ENCODE measurements around the gene TCAP. TPM values are rescaled to one million over a fixed set of nuclear protein-coding genes. Genes with fewer than 3 reads are reported as not detected.

TCAP gene
- polyA plus RNA-seq, 3 donors, result 1.3 TPM; not detected in 2

DNA sequence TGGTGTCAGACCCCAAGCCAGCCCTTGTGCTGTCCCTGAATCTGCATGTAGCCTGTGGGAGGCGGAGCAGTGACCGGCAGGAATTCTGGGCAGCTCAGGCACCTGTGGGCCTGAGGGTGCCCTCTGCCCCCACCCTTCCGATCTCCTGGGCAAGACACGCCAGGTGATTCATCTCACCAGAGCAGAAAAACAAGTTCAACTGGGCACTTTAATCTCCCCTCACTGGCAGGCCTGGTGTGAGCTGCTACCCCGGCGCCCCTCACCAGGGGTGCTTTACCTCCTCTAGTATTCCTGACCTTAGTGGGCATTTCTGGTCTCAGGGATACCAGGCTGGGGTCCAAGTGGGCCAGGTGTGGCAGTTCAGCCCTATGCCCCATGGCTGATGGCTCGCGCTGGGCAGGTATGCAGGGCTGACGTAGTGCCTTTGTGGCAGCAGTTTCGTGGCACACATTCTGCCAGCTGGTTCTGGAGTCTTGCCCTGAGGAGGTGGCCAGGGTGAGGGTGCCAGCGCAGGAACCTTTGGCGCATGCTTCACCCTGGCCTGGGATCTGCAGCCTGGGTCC is 40.7 kb downstream of the TCAP start:
- TF ChIP-seq, protein P1, sequence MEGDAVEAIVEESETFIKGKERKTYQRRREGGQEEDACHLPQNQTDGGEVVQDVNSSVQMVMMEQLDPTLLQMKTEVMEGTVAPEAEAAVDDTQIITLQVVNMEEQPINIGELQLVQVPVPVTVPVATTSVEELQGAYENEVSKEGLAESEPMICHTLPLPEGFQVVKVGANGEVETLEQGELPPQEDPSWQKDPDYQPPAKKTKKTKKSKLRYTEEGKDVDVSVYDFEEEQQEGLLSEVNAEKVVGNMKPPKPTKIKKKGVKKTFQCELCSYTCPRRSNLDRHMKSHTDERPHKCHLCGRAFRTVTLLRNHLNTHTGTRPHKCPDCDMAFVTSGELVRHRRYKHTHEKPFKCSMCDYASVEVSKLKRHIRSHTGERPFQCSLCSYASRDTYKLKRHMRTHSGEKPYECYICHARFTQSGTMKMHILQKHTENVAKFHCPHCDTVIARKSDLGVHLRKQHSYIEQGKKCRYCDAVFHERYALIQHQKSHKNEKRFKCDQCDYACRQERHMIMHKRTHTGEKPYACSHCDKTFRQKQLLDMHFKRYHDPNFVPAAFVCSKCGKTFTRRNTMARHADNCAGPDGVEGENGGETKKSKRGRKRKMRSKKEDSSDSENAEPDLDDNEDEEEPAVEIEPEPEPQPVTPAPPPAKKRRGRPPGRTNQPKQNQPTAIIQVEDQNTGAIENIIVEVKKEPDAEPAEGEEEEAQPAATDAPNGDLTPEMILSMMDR (IDR thresholded peaks at IDR 0.05), result no peak
- H3K4me1 ChIP-seq (ENCODE audit: control insufficient read depth in 1 of 2, insufficient read depth in 2 of 2, low read length in 2 of 2), result no peaks in the 10 kb centered on the region
- Mint-ChIP-seq H3K27ac (no peak overlapping the region), H3K9me3 (peaks cover 0 to 4% (median 0%) of the 10 kb centered on the region in 7 donors), H3K36me3 (peaks cover 0 to 2% of the 10 kb centered on the region in 2 donors), H3K27me3 (ENCODE audit: low read depth in 3 of 3) (peaks cover 17 to 25% (median 19%) of the 10 kb centered on the region in 3 donors), H3K4me3 (no peak overlapping the region), H3K4me1 (no peaks in the 10 kb centered on the region)
- no peak overlapping the region for H2AFZ ChIP-seq (ENCODE audit: insufficient read depth, low read depth, low read length, poor library complexity, severe bottlenecking)
- 97% methylated on average over 12 of the region's 12 CpGs for WGBS (ENCODE audit: insufficient coverage)
- no peak overlapping the region for H3K9ac ChIP-seq (ENCODE audit: insufficient read depth, low read length, poor library complexity, severe bottlenecking)
- H3K4me3 ChIP-seq (replicated peaks in 1 of 3; ENCODE audit: low read depth in 2 of 3, low read length in 3 of 3), result no peak overlapping the region
- H3K4me2 ChIP-seq (replicated peaks; ENCODE audit: extremely low read depth, low read length, poor library complexity, severe bottlenecking), result no peak overlapping the region
- no peak overlapping the region for H3K27ac ChIP-seq (ENCODE audit: low read depth in 1 of 2, low read length in 2 of 2)
- no peak for DNase-seq
- no peaks in the 10 kb centered on the region for H3K36me3 ChIP-seq (replicated peaks in 1 of 2; ENCODE audit: control insufficient read depth in 1 of 2, insufficient read depth in 2 of 2, low read length in 2 of 2)
- intact Hi-C loops (cut with micrococcal nuclease), result no loop called here
- H3K9me3 ChIP-seq (replicated peaks in 1 of 2; ENCODE audit: control insufficient read depth in 1 of 2, insufficient read depth in 1 of 2, low read length in 2 of 2), result peaks cover 0 to 9% of the 10 kb centered on the region in 2 donors
- H4K20me1 ChIP-seq (ENCODE audit: insufficient read depth, low read length), result no peaks in the 10 kb centered on the region
- peaks cover 11 to 21% of the 10 kb centered on the region in 2 donors for H3K27me3 ChIP-seq (ENCODE audit: control insufficient read depth in 2 of 2, insufficient read depth in 2 of 2, low read length in 2 of 2)
- H3K79me2 ChIP-seq (ENCODE audit: insufficient read depth, low read length), result no peaks in the 10 kb centered on the region

DNA sequence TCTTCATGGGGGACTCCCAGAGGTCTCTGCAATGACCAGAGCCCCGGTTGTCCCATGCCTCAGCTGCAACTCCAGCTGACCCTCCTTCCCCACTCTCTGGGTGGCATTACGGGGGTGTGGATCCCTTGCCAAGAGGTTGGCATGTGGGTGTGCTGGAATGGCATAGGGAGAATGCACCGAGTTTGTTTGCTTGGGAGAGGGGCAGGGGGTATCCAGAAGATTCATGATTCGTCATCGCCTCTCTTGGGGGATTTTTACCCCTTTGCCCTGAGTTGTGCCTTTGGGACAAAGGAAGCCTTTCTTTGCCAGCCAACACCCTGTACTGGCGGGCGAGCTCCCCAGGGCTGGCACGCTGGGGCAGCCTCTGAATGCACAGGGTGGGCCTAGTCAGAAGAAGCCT is 41.2 kb downstream of the TCAP start:
- Histone ChIP-seq H3K4me2 (replicated peaks; ENCODE audit: extremely low read depth, low read length, poor library complexity, severe bottlenecking) (no peak overlapping the region), H4K20me1 (ENCODE audit: insufficient read depth, low read length) (no peaks in the 10 kb centered on the region), H3K4me3 (replicated peaks in 1 of 3; ENCODE audit: low read depth in 2 of 3, low read length in 3 of 3) (no peak overlapping the region), H3K27me3 (ENCODE audit: control insufficient read depth in 2 of 2, insufficient read depth in 2 of 2, low read length in 2 of 2) (peaks cover 6 to 16% of the 10 kb centered on the region in 2 donors), H3K36me3 (replicated peaks in 1 of 2; ENCODE audit: control insufficient read depth in 1 of 2, insufficient read depth in 2 of 2, low read length in 2 of 2) (no peaks in the 10 kb centered on the region), H3K9ac (ENCODE audit: insufficient read depth, low read length, poor library complexity, severe bottlenecking) (no peak overlapping the region), H2AFZ (ENCODE audit: insufficient read depth, low read depth, low read length, poor library complexity, severe bottlenecking) (no peak overlapping the region), H3K4me1 (ENCODE audit: control insufficient read depth in 1 of 2, insufficient read depth in 2 of 2, low read length in 2 of 2) (no peaks in the 10 kb centered on the region), H3K27ac (ENCODE audit: low read depth in 1 of 2, low read length in 2 of 2) (no peak overlapping the region), H3K79me2 (ENCODE audit: insufficient read depth, low read length) (no peaks in the 10 kb centered on the region), H3K9me3 (replicated peaks in 1 of 2; ENCODE audit: control insufficient read depth in 1 of 2, insufficient read depth in 1 of 2, low read length in 2 of 2) (peaks cover 0 to 4% of the 10 kb centered on the region in 2 donors)
- TF ChIP-seq, protein P1 (IDR thresholded peaks at IDR 0.05), result no peak
- peaks cover 0 to 4% (median 0%) of the 10 kb centered on the region in 7 donors for H3K9me3 Mint-ChIP-seq
- WGBS (ENCODE audit: insufficient coverage), result 98% methylated on average over 7 of the region's 8 CpGs
- H3K27me3 Mint-ChIP-seq (ENCODE audit: low read depth in 3 of 3), result peaks cover 12 to 20% (median 14%) of the 10 kb centered on the region in 3 donors
- no peaks in the 10 kb centered on the region for H3K4me1 Mint-ChIP-seq
- peaks cover 0 to under 1% of the 10 kb centered on the region in 2 donors for H3K36me3 Mint-ChIP-seq
- no peak for DNase-seq
- intact Hi-C loops (cut with micrococcal nuclease), result no loop called here
- no peak overlapping the region for H3K27ac Mint-ChIP-seq
- H3K4me3 Mint-ChIP-seq, result no peak overlapping the region
